HFFc6 (cell line): ENCODE measurements around the gene SLC35A3. TPM values are rescaled to one million over a fixed set of nuclear protein-coding genes. Genes with fewer than 3 reads are reported as not detected.
"Not testable (repeated sequence)": the region's sequence is repeated elsewhere in the genome, so short reads cannot be mapped to it uniquely, and the experiment has no call there.

Source experiments
- DNase-seq: peaks from one replicate; pipeline ENCODE4 v3.0.0-alpha.2; 2018
- H3K27ac Mint-ChIP-seq: 2 replicates; pipeline ENCODE4 v1.8.0; 2020; ENCODE audit warnings: mild to moderate bottlenecking, mixed read lengths
- H3K27me3 Mint-ChIP-seq: 2 replicates; pipeline ENCODE4 v1.8.0; 2021; ENCODE audit warnings: mild to moderate bottlenecking, moderate library complexity, mixed read lengths; ENCODE audit not compliant: insufficient read depth
- H3K36me3 Mint-ChIP-seq: 2 replicates; pipeline ENCODE4 v1.8.0; 2021; ENCODE audit warnings: low read depth, mixed read lengths
- H3K4me1 Mint-ChIP-seq: 2 replicates; pipeline ENCODE4 v1.8.0; 2020; ENCODE audit warnings: low read depth, mixed read lengths
- H3K4me3 Mint-ChIP-seq: 2 replicates; pipeline ENCODE4 v1.8.0; 2020; ENCODE audit warnings: mild to moderate bottlenecking, moderate library complexity, mixed read lengths
- H3K9me3 Mint-ChIP-seq: 2 replicates; pipeline ENCODE4 v1.8.0; 2020; ENCODE audit warnings: mild to moderate bottlenecking, mixed read lengths
- CTCF ChIP-seq: fragments of 200-600 bp; sonication (generic); IDR thresholded peaks from 2 replicates; pipeline ENCODE4 v1.5.0; 2021; ENCODE audit warnings: antibody characterized with exemption, mild to moderate bottlenecking
- total RNA-seq, 6 experiments: library from RNA; stranded (reverse); fragmentation: NEBNext Ultra II Directional; extraction: Animal tissue kit (Norgen Biotek cat#: 25700); gene quantifications; 2 replicates in 1 of 6; 3 replicates in 5 of 6; pipeline ENCODE4 v1.2.3, GENCODE V29; 2021

SLC35A3 gene
- total RNA-seq, 6 experiments from 2014 or later: 16.4 to 30.8 (median 25.2) TPM

GRCh38 chr1:99975529-99975928 is 5.7 kb downstream of the SLC35A3 start:
- no peaks in the 10 kb centered on the region for H3K9me3 Mint-ChIP-seq
- H3K4me3 Mint-ChIP-seq: no peak overlapping the region
- no peak overlapping the region for H3K27ac Mint-ChIP-seq
- peaks cover 24% of the 10 kb centered on the region for H3K4me1 Mint-ChIP-seq
- TF ChIP-seq CTCF: no peak
- H3K36me3 Mint-ChIP-seq: peaks cover 5% of the 10 kb centered on the region
- H3K27me3 Mint-ChIP-seq: no peaks in the 10 kb centered on the region
- no peak for DNase-seq

- H3K36me3 Mint-ChIP-seq, H3K9me3 Mint-ChIP-seq, DNase-seq, H3K4me1 Mint-ChIP-seq, H3K4me3 Mint-ChIP-seq, H3K27me3 Mint-ChIP-seq, H3K27ac Mint-ChIP-seq: not testable (repeated sequence)
Observed at GRCh38 chr1:99977326-99977725, 7.5 kb downstream of the SLC35A3 start.

GRCh38 chr1:99978218-99978617 is 8.4 kb downstream of the SLC35A3 start:
- H3K9me3 Mint-ChIP-seq: no peaks in the 10 kb centered on the region
- no peak for DNase-seq
- peaks cover 10% of the 10 kb centered on the region for H3K36me3 Mint-ChIP-seq
- H3K4me1 Mint-ChIP-seq: peaks cover under 1% of the 10 kb centered on the region
- no peak overlapping the region for H3K4me3 Mint-ChIP-seq
- H3K27me3 Mint-ChIP-seq: no peaks in the 10 kb centered on the region
- no peak overlapping the region for H3K27ac Mint-ChIP-seq
- no peak for TF ChIP-seq CTCF

GRCh38 chr1:99979091-99979490 is 9.3 kb downstream of the SLC35A3 start:
- Mint-ChIP-seq H3K36me3 (peaks cover 13% of the 10 kb centered on the region), H3K27ac (no peak overlapping the region; the same call in 1 of the 2 replicates)

DNA sequence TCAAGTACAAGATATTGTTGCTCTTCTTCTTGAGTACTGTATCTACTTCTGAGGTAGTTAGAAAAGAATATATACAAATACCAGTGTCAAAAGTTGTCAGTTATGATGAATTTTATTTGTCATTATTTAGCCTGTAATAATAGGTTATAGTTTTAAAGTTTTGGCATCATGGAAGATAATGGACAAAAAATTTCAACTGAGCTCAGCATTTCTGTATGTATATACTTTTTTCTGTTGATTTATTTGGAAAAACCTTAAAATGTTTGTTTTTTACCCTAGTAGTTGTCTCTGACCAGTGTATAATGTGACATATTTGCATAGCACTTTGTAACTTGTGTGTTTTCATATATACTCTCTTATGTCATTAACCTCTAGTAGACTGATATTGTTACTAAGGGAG is 11.1 kb downstream of the SLC35A3 start:
- no peaks in the 10 kb centered on the region for H3K4me1 Mint-ChIP-seq

More at GRCh38 chr1:99979091-99979490, 9.3 kb downstream of the SLC35A3 start:
- Mint-ChIP-seq H3K9me3 (no peaks in the 10 kb centered on the region), H3K4me3 (no peak overlapping the region), H3K27me3 (no peaks in the 10 kb centered on the region), H3K4me1 (no peaks in the 10 kb centered on the region)
- TF ChIP-seq CTCF: no peak
- no peak for DNase-seq

More for the DNA sequence above, 11.1 kb downstream of the SLC35A3 start:
- no peak overlapping the region for H3K27ac Mint-ChIP-seq
- H3K9me3 Mint-ChIP-seq: 0 out of 2 replicates have a peak, but pooled peaks cover 8% of the 10 kb centered on the region
- H3K27me3 Mint-ChIP-seq: no peaks in the 10 kb centered on the region
- H3K4me3 Mint-ChIP-seq: no peak overlapping the region
- TF ChIP-seq CTCF: no peak
- peaks cover 24% of the 10 kb centered on the region for H3K36me3 Mint-ChIP-seq
- DNase-seq: no peak
